ENCODE results near the gene EXPH5.

DNA sequence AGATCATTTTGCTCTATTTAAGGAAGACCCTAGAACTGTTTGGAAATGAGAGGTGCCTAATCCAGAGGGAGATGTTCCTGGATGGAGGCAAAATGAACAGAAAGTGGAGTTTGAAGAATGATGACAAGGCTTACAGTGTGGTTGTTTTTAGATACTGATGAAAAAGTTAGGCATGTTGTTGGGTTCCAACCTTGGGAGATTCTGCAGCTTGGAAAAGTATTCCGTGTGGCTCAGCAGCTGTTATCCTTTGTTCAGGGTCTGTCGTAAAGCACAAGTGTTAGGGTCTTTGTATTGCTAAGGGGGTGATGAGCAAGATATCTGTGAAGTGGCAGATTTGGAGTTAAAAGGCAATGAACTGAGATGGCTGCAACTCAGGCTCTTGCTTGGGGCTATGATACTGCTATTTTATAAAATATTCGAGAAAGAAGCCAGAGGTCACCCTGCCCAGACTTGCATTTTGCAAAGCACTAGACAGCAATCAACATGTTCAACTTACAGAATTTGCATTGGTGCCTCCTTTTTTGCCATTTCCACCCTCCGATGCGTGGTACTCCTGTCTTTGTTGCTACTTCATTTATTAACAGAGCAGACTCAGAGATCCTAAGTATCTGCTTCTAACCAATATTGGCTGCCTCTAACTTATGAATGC lies 50.1 kb downstream of the EXPH5 start:
- TF ChIP-seq, protein P1, sequence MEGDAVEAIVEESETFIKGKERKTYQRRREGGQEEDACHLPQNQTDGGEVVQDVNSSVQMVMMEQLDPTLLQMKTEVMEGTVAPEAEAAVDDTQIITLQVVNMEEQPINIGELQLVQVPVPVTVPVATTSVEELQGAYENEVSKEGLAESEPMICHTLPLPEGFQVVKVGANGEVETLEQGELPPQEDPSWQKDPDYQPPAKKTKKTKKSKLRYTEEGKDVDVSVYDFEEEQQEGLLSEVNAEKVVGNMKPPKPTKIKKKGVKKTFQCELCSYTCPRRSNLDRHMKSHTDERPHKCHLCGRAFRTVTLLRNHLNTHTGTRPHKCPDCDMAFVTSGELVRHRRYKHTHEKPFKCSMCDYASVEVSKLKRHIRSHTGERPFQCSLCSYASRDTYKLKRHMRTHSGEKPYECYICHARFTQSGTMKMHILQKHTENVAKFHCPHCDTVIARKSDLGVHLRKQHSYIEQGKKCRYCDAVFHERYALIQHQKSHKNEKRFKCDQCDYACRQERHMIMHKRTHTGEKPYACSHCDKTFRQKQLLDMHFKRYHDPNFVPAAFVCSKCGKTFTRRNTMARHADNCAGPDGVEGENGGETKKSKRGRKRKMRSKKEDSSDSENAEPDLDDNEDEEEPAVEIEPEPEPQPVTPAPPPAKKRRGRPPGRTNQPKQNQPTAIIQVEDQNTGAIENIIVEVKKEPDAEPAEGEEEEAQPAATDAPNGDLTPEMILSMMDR (IDR thresholded peaks at IDR 0.05) = no peak
- no peak for TF ChIP-seq EP300 (IDR thresholded peaks at IDR 0.05)
- TF ChIP-seq POLR2A (IDR thresholded peaks at IDR 0.05) = no peak
